ENCODE results near the gene PTPRM. TPM values are rescaled to one million over a fixed set of nuclear protein-coding genes. Genes with fewer than 3 reads are reported as not detected.
"Not testable (repeated sequence)": the region's sequence is repeated elsewhere in the genome, so short reads cannot be mapped to it uniquely, and the experiment has no call there.

PTPRM gene
- total RNA-seq, 1 donor from 2014 or later = 101 TPM

DNA sequence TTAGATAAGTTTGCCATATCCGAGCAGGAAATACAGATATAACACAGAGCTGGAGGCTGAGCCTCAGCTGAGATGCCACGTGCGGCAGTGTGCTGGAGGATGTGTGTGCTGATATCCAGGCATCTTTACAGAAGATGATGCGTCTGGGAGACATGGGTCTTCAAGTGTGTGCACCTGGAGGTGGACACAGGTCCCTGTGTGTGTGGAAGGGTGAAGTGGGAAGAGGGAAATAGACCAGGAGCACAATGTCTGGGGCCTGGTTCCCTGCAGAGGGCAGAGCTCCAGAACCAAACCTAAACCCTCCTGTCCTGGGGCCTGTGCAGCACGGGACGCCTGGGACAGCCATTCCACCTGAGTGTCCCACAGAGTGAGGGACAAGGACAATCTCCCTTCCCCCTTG lies 861.8 kb downstream of the PTPRM start:
- intact Hi-C loops (cut with DNase I) = no loop called here
- DNase-seq (no peak), ATAC-seq (ENCODE audit: poor library complexity) (no peak)

DNA sequence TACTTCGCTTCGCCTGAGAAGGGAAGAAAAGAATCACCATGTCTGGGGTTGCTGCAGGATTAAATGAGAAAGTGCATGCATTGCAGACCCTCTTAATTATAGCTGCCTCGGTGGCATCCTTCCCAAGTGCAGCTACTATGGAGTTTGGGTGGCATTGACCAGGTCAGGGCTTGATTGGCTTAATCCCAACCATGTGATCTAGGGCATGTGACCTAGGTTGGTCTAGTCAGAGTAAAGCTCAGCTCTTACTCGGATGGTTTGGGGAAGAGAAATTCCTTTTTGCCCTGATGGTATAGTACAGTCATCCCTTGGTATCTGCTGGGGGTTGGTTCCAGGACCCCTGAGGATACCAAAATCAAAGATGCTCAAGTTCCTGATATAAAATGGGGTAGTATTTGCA lies 863.9 kb downstream of the PTPRM start:
- no peak for DNase-seq
- intact Hi-C loops (cut with DNase I) = no loop called here
- ATAC-seq (ENCODE audit: poor library complexity) = no peak

DNA sequence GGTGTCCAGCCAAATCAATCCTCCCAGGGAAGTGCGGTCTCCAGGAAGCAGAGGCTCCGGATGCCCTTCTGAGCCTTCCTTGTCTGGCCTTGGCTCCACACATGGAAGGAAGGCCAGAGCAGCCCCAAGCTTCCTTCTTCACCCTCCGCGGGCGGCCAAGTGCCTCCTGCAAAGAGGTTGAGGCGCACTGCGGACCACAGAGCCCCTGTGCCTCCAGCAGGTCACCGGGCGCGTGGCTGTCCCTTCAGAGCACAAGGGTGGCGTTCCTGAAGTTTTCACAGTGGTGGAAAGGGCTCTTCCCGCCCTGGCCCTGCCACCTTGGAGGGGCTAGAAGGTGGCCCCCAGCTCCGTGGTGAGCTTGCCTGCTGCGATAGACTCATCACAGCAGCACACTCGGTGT lies 866.2 kb downstream of the PTPRM start:
- DNase-seq = no peak
- no peak for ATAC-seq (ENCODE audit: poor library complexity)
- intact Hi-C loops (cut with DNase I) = no loop called here

DNA sequence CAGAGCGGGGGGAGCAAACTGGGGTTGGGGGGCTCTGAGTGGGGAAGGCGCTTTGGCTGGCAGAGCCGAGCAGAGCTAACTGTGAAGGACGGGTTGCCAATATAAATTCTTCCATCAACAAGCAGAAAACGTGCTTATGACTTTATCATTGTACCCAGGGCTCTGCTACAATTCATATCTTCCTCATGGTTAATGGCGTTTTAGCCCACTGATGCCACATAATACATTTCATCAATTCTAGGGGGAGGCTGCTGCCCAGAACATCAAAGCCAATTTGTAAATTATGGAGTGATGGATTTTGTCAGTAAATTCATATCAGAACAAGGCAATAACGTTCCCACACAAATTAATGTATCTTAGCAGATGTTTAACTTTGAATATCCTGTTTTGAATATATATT lies 866.7 kb downstream of the PTPRM start:
- DNase-seq (no peak), ATAC-seq (ENCODE audit: poor library complexity) (no peak)
- intact Hi-C loops (cut with DNase I) = no loop called here

DNA sequence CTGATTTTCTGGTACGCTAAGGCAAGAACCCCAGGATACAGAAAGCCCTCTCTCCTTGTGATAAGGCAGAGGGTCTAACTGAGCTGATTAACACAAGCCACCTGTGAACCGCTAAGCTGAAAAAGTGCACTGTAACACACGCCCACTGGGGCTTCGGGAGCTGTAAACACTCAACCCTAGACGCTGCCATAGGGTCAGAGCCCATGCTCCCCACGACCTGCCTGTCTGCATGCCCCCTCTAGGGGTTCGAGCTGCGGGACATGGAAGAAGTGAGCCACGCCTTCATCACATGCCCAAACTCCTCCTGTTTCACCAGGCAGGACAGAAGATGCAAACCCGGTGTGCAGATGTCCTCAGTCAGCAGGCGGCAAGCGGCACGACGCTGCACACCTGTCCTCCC lies 868.3 kb downstream of the PTPRM start:
- no peak for ATAC-seq (ENCODE audit: poor library complexity)
- no peak for DNase-seq

DNA sequence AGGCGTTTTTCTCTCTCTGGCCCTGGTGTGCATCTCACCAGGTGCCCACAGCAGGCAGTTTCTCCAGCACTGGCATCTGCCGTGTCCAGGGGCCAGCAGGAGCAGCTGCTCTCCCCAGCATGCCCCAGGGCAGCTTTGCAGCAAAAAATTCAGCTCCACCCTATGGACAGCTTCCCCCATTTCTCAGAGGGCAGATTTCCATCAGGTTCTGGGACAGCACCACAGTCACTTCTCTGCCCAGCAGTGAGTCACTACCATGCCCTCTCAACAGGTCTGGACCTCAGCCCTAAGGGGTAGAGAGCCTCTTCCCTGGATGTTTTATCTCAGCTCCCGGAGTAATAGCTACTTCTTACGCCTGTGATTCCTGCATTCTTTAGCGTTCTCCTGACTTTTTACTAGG lies 871.9 kb downstream of the PTPRM start:
- no peak for DNase-seq
- intact Hi-C loops (cut with DNase I) = no loop called here
- ATAC-seq (ENCODE audit: poor library complexity) = no peak

More for the DNA sequence above, 868.3 kb downstream of the PTPRM start:
- intact Hi-C loops (cut with DNase I) = no loop called here

DNA sequence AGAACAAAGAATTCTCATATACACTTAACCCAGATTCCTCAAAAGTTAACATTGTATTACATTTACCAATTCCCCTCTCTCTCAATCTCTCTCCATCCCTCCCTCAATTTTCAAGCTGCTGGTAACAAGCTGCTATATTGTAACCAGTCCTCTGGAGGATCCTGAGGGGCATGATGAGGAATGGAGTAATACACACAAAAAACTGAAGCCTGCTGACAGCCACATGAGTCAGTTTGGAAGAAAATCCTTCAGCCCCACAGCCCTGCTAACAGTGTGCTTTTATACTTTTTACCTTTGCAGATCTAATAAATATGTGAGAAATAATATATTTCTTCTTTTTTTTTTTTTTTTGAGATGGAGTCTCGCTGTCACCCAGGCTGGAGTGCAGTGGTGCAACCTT lies 876.4 kb downstream of the PTPRM start:
- DNase-seq = no peak
- intact Hi-C loops (cut with DNase I) = no loop called here

DNA sequence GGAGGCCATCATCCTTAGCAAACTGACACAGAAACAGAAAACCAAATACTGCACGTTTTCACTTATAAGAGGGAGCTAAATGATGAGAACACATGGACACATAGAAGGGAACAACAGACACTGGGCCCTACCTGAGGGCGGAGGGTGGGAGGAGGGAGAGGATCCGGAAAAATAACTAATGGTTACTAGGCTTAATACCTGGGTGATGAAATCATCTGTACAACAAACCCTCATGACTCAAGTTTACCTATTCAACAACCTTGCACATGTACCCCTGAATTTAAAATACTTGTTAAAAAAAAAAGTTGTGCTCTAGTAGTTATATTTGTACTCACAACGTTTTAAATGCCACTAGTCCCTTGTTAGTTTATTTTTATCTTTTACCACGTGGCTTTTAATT lies 879.8 kb downstream of the PTPRM start:
- intact Hi-C loops (cut with DNase I); DNase-seq; ATAC-seq (ENCODE audit: poor library complexity): not testable (repeated sequence)

More for the DNA sequence above, 876.4 kb downstream of the PTPRM start:
- no peak for ATAC-seq (ENCODE audit: poor library complexity)

DNA sequence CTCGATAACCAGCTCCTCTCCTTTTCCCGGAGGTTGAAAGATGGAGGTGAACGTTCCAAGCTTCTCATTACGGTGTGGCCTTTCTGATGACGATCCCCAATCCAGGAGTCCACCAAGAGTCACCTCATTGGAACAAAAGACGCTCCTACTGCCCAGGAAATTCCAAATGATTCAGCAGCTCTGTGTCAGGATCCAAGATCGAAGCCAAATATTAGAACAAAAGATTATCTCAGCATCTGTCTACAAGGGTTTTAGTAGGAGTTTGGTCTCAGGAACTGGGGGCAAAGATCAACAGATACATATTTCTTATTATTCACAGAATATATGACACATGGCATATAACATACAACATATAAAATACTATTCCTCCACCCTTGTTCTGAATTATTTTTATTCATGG lies 881.0 kb downstream of the PTPRM start:
- intact Hi-C loops (cut with DNase I) = no loop called here
- ATAC-seq (ENCODE audit: poor library complexity) = no peak
- DNase-seq = no peak

DNA sequence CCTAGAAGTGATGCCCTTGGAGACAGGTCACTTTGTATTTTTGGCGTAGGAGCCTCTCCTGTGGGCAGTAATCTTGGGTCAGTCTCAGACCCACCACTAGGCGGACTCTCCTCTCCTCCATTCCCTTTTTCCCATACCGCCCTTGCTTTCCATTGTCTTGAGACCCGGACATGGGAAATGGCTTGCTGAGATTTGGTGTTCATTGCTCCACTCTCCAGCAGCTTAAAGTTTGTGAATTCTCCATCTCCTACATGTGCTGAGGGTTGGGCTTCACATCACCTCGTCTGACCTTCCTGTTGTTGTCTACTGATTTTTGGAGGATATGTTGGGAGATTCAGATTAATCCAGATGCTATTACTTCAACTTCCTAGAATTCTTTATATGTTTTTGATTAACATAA lies 882.9 kb downstream of the PTPRM start:
- DNase-seq = no peak
- ATAC-seq (ENCODE audit: poor library complexity) = no peak
- intact Hi-C loops (cut with DNase I) = no loop called here

DNA sequence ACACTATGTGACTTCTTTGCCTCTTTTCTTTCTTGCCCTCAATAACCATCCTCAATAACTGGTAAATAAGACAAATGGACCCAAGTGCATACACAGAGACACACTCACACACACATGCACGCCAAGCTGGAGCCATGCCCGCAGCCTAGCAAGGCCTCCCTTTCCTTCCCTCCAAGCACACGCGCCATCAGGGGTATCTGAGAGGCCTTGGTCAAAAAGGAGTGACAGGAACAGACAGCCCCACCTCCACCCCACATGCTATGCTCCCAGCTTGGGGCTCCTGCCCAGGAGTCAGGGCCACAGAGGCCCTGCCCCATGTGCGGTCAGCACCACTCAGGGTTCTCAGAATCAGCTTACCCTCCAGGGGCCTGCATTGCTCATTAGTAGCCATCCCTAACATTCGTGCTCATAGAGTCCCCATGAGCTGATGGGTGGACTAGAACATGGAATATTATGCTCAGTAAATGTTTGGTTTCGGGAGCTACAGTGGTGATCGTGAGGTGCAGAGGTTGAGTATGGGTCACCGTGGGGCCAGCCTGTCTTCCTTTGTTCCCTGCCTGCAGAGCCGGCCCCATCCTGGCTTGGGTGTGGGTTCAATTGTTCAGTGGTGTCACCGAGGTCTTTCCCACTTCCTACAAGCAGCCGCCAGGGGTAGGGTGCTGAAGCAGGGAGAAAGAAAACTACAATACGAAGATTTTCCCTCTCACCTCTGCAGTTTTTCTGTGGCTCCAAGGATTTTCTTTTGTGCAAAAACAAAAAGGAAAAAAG lies 884.0 kb downstream of the PTPRM start:
- DNase-seq (no peak), ATAC-seq (ENCODE audit: poor library complexity) (peak; percentile 10)
- intact Hi-C loops (cut with DNase I) = no loop called here

DNA sequence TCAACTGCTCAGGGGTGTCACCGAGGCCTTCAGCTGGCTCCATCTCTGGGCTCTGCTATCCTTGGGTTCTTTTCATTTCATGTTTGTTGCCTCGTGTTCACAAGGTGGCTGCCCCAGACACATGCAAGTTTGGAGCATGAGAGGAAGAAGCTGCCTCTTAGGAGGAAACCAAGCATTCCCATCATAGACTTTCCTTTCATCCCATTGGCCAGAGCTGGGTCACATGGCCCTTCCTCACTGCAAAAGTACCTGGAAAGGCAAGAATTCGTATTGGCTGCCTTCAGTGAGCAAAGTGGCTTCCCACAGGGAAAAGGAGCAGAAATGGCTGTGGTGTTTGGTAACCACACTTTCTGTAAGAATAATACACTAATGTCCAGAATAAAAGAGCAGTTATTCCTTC lies 886.4 kb downstream of the PTPRM start:
- intact Hi-C loops (cut with DNase I) = no loop called here
- no peak for DNase-seq
- ATAC-seq (ENCODE audit: poor library complexity) = no peak

DNA sequence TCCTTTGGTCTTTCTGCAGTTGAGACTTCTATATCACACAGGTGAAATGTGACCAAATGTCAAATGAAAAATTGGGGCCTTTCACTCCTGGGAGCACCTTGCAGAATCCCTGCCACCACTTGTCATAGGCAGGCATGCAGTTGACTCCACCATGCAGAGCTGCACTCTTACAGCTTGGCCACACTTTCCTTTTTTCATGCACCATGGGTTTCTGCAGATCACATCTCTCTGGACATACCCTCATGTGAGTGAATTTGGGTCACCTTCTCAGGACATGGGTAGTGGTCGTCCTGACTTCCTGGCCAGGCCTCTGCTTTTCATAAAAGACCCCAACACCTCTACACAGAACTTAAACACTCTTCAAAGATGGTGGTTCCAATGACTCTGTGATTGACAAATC lies 887.0 kb downstream of the PTPRM start:
- no peak for ATAC-seq (ENCODE audit: poor library complexity)
- intact Hi-C loops (cut with DNase I) = no loop called here
- no peak for DNase-seq

DNA sequence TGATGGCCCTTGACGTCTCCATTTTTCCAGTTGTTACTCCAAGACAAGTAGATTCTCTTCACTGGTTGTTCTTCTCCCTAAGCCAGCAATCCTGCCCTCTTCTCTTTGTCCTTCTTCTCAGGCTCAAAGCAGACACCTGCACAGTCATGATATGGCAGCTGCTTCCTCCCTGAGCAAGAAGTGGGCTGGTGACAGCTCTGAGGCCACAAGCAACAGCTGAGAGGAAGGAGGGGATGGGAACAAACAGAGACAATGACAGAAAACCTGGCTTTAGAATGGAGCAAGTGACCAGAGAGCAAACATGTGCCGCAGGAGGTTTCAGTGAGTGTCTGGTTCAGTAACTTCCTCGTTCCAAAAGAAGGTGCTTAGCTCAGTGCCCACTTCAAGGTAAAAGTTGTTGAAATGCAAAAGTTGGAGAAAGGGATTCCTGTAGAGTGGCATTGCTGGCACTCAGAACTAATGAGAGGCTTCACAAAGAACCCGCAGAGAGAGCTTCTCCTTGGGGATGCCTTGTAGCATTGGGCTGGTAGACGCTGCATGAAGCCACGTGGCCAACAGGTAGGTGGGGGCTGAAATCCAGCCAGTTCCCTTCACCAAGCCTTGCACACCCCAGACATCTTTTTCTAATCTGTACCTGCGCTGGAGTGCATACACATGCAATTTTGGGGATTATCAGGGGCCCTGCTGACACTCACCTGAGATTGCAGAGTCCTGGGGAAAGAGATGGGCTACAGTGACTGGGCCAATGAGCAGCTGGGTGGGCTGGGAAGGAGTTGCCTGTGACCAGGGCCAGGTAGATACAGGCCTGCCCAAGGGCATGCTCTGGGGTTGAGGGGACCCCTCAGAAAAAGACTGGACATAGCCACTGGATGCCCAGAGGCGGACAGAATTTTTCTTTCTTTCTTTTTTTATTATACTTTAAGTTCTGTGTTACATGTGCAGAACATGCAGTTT lies 888.8 kb downstream of the PTPRM start:
- ATAC-seq (ENCODE audit: poor library complexity) (no peak), DNase-seq (no peak)
- intact Hi-C loops (cut with DNase I) = no loop called here

Measured in Right ventricle myocardium superior (tissue), 1 donor.